ENCODE results near the gene SAG. TPM values are rescaled to one million over a fixed set of nuclear protein-coding genes. Genes with fewer than 3 reads are reported as not detected.

The SAG gene
- total and polyA plus RNA-seq, 2 of the 13 experiments (the other 11 are each of a cell fraction or from before 2014, with no cell fraction given) = not detected

DNA sequence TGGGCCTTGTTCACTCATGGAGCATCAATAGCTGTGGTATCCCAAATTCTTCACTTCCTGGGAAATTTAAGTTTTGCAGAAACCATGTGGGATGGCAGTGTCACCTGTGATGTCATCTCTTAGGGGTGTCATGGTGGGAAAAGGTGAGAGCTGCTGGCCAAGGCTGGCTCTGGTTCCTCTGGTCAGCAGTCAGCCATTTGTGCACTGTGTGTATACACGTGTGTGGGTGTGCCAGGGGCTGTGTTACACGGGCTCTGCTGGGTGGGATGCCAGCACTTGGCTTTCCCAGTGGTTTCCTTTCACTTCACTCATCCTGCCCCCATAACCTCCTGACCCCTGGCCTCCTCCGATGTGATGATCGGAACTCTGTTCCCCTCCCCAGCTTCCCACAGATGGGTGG is 21.3 kb downstream of the SAG start:
- DNase-seq (ENCODE audit: low spot score) (no peak), FAIRE-seq (no peak), ATAC-seq (no peak)
- H3K4me1 ChIP-seq (ENCODE audit: insufficient read depth, low read length) = no peaks in the 10 kb centered on the region
- no peak overlapping the region for H3K27ac ChIP-seq (ENCODE audit: extremely low read length, insufficient read depth, low read length)
- H3K9me3 ChIP-seq (ENCODE audit: low read length) = no peaks in the 10 kb centered on the region
- WGBS (ENCODE audit: low lambda C conversion rate) = 50% methylated on average over 4 of the region's 4 CpGs
- CTCF ChIA-PET (ENCODE audit: low intra/inter-chr PET ratio, low total read pairs) = no interaction called here
- TF ChIP-seq U2AF1 (optimal IDR thresholded peaks at IDR 0.05; ENCODE audit: low read depth, low read length) = no peak
- TF ChIP-seq MYC (CRISPR knock-in tag; IDR thresholded peaks at IDR 0.05; ENCODE audit: borderline replicate concordance) = no peak
- TF ChIP-seq, protein P1, sequence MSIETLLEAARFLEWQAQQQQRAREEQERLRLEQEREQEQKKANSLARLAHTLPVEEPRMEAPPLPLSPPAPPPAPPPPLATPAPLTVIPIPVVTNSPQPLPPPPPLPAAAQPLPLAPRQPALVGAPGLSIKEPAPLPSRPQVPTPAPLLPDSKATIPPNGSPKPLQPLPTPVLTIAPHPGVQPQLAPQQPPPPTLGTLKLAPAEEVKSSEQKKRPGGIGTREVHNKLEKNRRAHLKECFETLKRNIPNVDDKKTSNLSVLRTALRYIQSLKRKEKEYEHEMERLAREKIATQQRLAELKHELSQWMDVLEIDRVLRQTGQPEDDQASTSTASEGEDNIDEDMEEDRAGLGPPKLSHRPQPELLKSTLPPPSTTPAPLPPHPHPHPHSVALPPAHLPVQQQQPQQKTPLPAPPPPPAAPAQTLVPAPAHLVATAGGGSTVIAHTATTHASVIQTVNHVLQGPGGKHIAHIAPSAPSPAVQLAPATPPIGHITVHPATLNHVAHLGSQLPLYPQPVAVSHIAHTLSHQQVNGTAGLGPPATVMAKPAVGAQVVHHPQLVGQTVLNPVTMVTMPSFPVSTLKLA (IDR thresholded peaks at IDR 0.05) = peak; percentile 86
- TF ChIP-seq CREB1 (IDR thresholded peaks at IDR 0.05) = peak; percentile 73
- TF ChIP-seq CREB1 (CRISPR knock-in tag; IDR thresholded peaks at IDR 0.05) = no peak
- TF ChIP-seq RFX1 (IDR thresholded peaks at IDR 0.05) = no peak
- TF ChIP-seq ZNF563 (CRISPR knock-in tag; IDR thresholded peaks at IDR 0.05) = no peak
- TF ChIP-seq ZNF3 (CRISPR knock-in tag; IDR thresholded peaks at IDR 0.05) = no peak
- no peak for TF ChIP-seq TBX2 (CRISPR knock-in tag; IDR thresholded peaks at IDR 0.05; ENCODE audit: borderline replicate concordance)
- TF ChIP-seq, protein P2, sequence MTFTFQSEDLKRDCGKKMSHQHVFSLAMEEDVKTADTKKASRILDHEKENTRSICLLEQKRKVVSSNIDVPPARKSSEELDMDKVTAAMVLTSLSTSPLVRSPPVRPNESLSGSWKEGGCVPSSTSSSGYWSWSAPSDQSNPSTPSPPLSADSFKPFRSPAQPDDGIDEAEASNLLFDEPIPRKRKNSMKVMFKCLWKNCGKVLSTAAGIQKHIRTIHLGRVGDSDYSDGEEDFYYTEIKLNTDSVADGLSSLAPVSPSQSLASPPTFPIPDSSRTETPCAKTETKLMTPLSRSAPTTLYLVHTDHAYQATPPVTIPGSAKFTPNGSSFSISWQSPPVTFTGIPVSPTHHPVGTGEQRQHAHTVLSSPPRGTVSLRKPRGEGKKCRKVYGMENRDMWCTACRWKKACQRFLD (CRISPR knock-in tag; IDR thresholded peaks at IDR 0.05; ENCODE audit: borderline replicate concordance) = no peak
- TF ChIP-seq ZNF251 (CRISPR knock-in tag; IDR thresholded peaks at IDR 0.05) = no peak
- TF ChIP-seq PAF1 (CRISPR knock-in tag; IDR thresholded peaks at IDR 0.05) = no peak
- TF ChIP-seq, protein P3, sequence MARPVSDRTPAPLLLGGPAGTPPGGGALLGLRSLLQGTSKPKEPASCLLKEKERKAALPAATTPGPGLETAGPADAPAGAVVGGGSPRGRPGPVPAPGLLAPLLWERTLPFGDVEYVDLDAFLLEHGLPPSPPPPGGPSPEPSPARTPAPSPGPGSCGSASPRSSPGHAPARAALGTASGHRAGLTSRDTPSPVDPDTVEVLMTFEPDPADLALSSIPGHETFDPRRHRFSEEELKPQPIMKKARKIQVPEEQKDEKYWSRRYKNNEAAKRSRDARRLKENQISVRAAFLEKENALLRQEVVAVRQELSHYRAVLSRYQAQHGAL (CRISPR knock-in tag; IDR thresholded peaks at IDR 0.05; ENCODE audit: not compliant biosample characterization) = no peak
- TF ChIP-seq, protein P4, sequence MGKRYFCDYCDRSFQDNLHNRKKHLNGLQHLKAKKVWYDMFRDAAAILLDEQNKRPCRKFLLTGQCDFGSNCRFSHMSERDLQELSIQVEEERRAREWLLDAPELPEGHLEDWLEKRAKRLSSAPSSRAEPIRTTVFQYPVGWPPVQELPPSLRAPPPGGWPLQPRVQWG (CRISPR knock-in tag; IDR thresholded peaks at IDR 0.05; ENCODE audit: borderline replicate concordance, low read depth) = no peak
- H4K20me1 ChIP-seq (ENCODE audit: insufficient read depth, low read length) = no peaks in the 10 kb centered on the region
- BruUV-seq (replicated peaks) = no TSS peak
- in situ Hi-C loops (cut with HindIII; ENCODE audit: extremely low pct_ligation_motif_present, low pct_unique_long_range_greater_than_20kb) = no loop called here
- no peak overlapping the region for H3K4me2 ChIP-seq (ENCODE audit: low read depth, low read length)
- no peak overlapping the region for H3K4me3 ChIP-seq (replicated peaks in 1 of 3; ENCODE audit: insufficient read depth in 1 of 3, low read depth in 2 of 3, low read length in 3 of 3)
- H3K27me3 ChIP-seq (ENCODE audit: control insufficient read depth in 1 of 2, insufficient read depth in 2 of 2, low read length in 2 of 2) = peaks cover 0 to 25% of the 10 kb centered on the region in 2 experiments; a peak in 3 of 5 replicates
- H3K79me2 ChIP-seq (ENCODE audit: insufficient read depth, low read length) = no peaks in the 10 kb centered on the region
- H2AFZ ChIP-seq (ENCODE audit: low read length) = no peak overlapping the region
- H3K36me3 ChIP-seq (replicated peaks in 1 of 2; ENCODE audit: control insufficient read depth in 1 of 2, insufficient read depth in 2 of 2, low read length in 2 of 2) = no peaks in the 10 kb centered on the region
- no peak overlapping the region for H3K9ac ChIP-seq (ENCODE audit: insufficient read depth, low read depth, low read length)
- intact Hi-C loops (cut with micrococcal nuclease; ENCODE audit: unreplicated experiment) = no loop called here
- POLR2A ChIA-PET = no interaction called here
